Activated CD4-positive, alpha-beta T cell treated with anti-CD3 and anti-CD28 coated beads, Interleukin-2, amount 10 ng/mL, durations not matched to agents 24 days and 14 days (primary cell): ENCODE measurements around the gene ATRNL1. TPM values are rescaled to one million over a fixed set of nuclear protein-coding genes. Genes with fewer than 3 reads are reported as not detected.

Experiments
- DNase-seq: peaks from one replicate; pipeline ENCODE4 v3.0.0; 2022
- H3K27ac Mint-ChIP-seq: one replicate; pipeline ENCODE4 v1.8.0; 2022; ENCODE audit warnings: mild to moderate bottlenecking, mixed read lengths
- H3K27me3 Mint-ChIP-seq: one replicate; pipeline ENCODE4 v1.8.0; 2022; ENCODE audit warnings: mixed read lengths
- H3K36me3 Mint-ChIP-seq: one replicate; pipeline ENCODE4 v1.8.0; 2022; ENCODE audit warnings: low read depth, mild to moderate bottlenecking, mixed read lengths
- H3K4me1 Mint-ChIP-seq: one replicate; pipeline ENCODE4 v1.8.0; 2021; ENCODE audit warnings: mixed read lengths
- H3K4me3 Mint-ChIP-seq: one replicate; pipeline ENCODE4 v1.8.0; 2022; ENCODE audit warnings: mild to moderate bottlenecking, moderate library complexity, mixed read lengths
- H3K9me3 Mint-ChIP-seq: one replicate; pipeline ENCODE4 v1.8.0; 2021; ENCODE audit warnings: mixed read lengths
- intact Hi-C: fragments of 100-400 bp; cut with micrococcal nuclease; formaldehyde crosslinking; loops from one replicate; pipeline ENCODE4 v1.15.1; 2023
- total RNA-seq: library from RNA; stranded (reverse); gene quantifications from 2 replicates; pipeline ENCODE4 v1.2.3, GENCODE V29; 2022

ATRNL1 gene
- total RNA-seq, 1 donor from 2014 or later = 0.26 TPM

DNA sequence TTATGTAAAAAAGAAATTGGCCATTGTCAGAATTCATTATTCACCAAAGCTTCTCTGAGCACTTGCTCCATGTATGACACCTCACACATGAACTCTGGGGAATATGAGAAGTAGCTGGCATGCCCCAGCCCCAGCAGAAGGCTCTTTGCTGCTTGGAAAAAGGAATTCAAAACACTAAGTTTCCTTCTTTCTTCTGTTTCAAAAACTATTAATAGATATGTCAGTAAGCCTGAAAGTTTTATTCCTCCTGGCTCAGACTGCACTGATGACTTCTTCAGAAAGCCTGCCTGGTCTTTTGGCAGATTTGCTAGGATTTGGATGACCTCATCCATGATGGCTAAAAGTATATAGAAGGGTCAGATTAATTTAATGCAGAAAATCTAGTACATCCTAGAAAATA, 668.9 kb downstream of the ATRNL1 start:
- Mint-ChIP-seq H3K27me3 (no peaks in the 10 kb centered on the region), H3K36me3 (no peaks in the 10 kb centered on the region), H3K9me3 (peaks cover 6% of the 10 kb centered on the region), H3K4me3 (no peak overlapping the region), H3K27ac (no peak overlapping the region), H3K4me1 (no peaks in the 10 kb centered on the region)
- intact Hi-C loops = no loop called here
- no peak for DNase-seq

DNA sequence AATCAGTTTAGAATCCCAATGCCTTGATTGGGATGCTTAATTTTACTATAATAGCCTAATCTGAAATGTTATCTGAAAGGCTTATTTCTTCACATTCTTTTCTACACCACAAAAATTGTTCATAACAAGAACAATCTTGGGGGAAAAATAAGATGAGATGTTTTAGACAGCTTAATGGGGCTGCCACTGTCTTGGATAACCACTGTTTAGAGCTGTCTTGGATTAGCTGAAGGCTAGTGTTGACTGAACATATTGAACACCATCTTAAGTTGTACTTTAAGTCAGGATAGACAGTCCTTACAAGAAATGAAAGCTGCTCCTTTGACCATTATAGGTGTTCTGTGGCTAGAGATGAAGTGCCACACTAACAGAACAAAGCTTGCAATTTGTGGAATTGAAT, 678.6 kb downstream of the ATRNL1 start:
- H3K36me3 Mint-ChIP-seq = no peaks in the 10 kb centered on the region
- no peaks in the 10 kb centered on the region for H3K4me1 Mint-ChIP-seq
- H3K4me3 Mint-ChIP-seq = no peak overlapping the region
- H3K27ac Mint-ChIP-seq = no peak overlapping the region
- intact Hi-C loops = no loop called here
- DNase-seq = no peak
- no peaks in the 10 kb centered on the region for H3K9me3 Mint-ChIP-seq
- H3K27me3 Mint-ChIP-seq = no peaks in the 10 kb centered on the region

GRCh38 chr10:115772606-115773005, 679.4 kb downstream of the ATRNL1 start:
- no peak for DNase-seq
- H3K9me3 Mint-ChIP-seq = no peaks in the 10 kb centered on the region
- no peaks in the 10 kb centered on the region for H3K4me1 Mint-ChIP-seq
- H3K36me3 Mint-ChIP-seq = no peaks in the 10 kb centered on the region
- no peak overlapping the region for H3K4me3 Mint-ChIP-seq
- H3K27me3 Mint-ChIP-seq = no peaks in the 10 kb centered on the region
- intact Hi-C loops = no loop called here
- no peak overlapping the region for H3K27ac Mint-ChIP-seq

GRCh38 chr10:115773832-115774231, 680.7 kb downstream of the ATRNL1 start:
- Mint-ChIP-seq H3K9me3 (no peaks in the 10 kb centered on the region), H3K27ac (no peak overlapping the region), H3K4me3 (no peak overlapping the region), H3K36me3 (no peaks in the 10 kb centered on the region), H3K27me3 (no peaks in the 10 kb centered on the region), H3K4me1 (no peaks in the 10 kb centered on the region)
- no peak for DNase-seq
- intact Hi-C loops = no loop called here

DNA sequence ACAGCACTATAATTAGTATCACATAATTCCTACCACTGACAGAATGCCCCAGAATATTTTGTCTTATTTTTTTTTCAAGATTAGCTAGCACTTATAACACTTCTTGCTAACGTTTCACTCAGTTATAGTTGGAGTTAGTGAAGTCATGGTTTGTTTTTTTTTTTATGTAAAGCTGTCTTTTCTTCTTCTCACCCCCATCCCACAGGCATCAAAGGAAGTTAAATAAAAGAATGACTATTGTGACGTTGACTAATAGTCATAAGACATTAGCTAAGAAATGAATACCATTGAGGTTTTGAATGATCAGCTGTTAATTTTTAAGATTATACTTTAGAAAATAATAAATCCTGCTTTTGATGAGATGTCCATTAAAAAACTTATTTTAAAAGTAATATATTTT, 681.6 kb downstream of the ATRNL1 start:
- no peak overlapping the region for H3K4me3 Mint-ChIP-seq
- no peak for DNase-seq
- H3K27me3 Mint-ChIP-seq = no peaks in the 10 kb centered on the region
- intact Hi-C loops = no loop called here
- H3K4me1 Mint-ChIP-seq = no peaks in the 10 kb centered on the region
- no peaks in the 10 kb centered on the region for H3K9me3 Mint-ChIP-seq
- H3K27ac Mint-ChIP-seq = no peak overlapping the region
- H3K36me3 Mint-ChIP-seq = no peaks in the 10 kb centered on the region

DNA sequence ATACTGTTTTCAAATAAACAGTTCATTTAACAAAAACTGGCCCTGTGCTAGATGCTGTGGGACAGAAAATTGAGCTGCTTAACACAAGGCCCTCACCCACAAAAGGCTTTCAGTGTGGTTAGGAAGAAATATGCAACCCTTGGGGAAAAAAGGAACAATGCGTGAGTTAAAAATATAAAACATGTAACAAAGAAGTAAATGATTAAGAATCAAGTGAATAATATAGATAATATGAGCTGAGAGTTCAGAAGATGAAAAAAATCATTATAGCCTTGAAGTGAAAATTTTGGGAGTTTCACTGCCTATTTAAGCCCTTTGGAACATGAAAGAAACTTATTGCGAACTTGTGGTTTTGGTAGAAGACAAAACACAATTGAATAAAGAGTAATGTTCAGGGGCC, 684.5 kb downstream of the ATRNL1 start:
- no peak overlapping the region for H3K27ac Mint-ChIP-seq
- no peaks in the 10 kb centered on the region for H3K9me3 Mint-ChIP-seq
- H3K4me1 Mint-ChIP-seq = no peaks in the 10 kb centered on the region
- H3K27me3 Mint-ChIP-seq = no peaks in the 10 kb centered on the region
- intact Hi-C loops = no loop called here
- no peaks in the 10 kb centered on the region for H3K36me3 Mint-ChIP-seq
- no peak overlapping the region for H3K4me3 Mint-ChIP-seq
- DNase-seq = no peak

- H3K27ac Mint-ChIP-seq = no peak overlapping the region
- no peak overlapping the region for H3K4me3 Mint-ChIP-seq
- no peaks in the 10 kb centered on the region for H3K4me1 Mint-ChIP-seq
- H3K27me3 Mint-ChIP-seq = no peaks in the 10 kb centered on the region
- H3K36me3 Mint-ChIP-seq = no peaks in the 10 kb centered on the region
- intact Hi-C loops = no loop called here
- no peaks in the 10 kb centered on the region for H3K9me3 Mint-ChIP-seq
- no peak for DNase-seq
Measured at GRCh38 chr10:115790220-115790619, 697.1 kb downstream of the ATRNL1 start.

GRCh38 chr10:115795964-115796363, 702.8 kb downstream of the ATRNL1 start:
- no peak overlapping the region for H3K4me3 Mint-ChIP-seq
- intact Hi-C loops = no loop called here
- H3K4me1 Mint-ChIP-seq = no peaks in the 10 kb centered on the region
- no peaks in the 10 kb centered on the region for H3K9me3 Mint-ChIP-seq
- no peak overlapping the region for H3K27ac Mint-ChIP-seq
- H3K36me3 Mint-ChIP-seq = no peaks in the 10 kb centered on the region
- H3K27me3 Mint-ChIP-seq = no peaks in the 10 kb centered on the region
- no peak for DNase-seq

- Mint-ChIP-seq H3K4me1 (no peaks in the 10 kb centered on the region), H3K4me3 (no peak overlapping the region), H3K36me3 (no peaks in the 10 kb centered on the region), H3K27me3 (no peaks in the 10 kb centered on the region), H3K27ac (no peak overlapping the region), H3K9me3 (no peaks in the 10 kb centered on the region)
- intact Hi-C loops = no loop called here
- DNase-seq = no peak
Measured at GRCh38 chr10:115801457-115801856, 708.3 kb downstream of the ATRNL1 start.

DNA sequence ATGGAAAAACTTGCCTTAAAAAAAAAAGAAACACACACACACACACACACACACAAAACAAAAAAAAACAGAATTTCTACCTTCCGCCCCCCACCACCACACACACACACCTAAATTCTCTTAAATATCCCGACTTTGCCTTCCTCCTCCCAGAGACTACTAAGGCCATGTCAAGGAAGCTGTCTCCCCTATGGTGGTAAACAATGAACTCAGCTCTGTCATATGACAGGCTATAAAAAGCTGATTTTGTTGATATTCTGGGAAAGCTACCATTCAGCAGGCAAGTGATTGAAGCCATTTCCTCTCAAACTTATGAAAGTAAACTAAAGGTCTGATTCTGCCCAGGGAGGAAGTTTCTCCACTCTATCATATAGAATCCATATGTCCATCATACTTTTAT, 708.8 kb downstream of the ATRNL1 start:
- intact Hi-C loops = no loop called here
- Mint-ChIP-seq H3K4me3 (no peak overlapping the region), H3K9me3 (no peaks in the 10 kb centered on the region), H3K36me3 (no peaks in the 10 kb centered on the region), H3K27me3 (no peaks in the 10 kb centered on the region), H3K4me1 (no peaks in the 10 kb centered on the region), H3K27ac (no peak overlapping the region)
- DNase-seq = no peak

DNA sequence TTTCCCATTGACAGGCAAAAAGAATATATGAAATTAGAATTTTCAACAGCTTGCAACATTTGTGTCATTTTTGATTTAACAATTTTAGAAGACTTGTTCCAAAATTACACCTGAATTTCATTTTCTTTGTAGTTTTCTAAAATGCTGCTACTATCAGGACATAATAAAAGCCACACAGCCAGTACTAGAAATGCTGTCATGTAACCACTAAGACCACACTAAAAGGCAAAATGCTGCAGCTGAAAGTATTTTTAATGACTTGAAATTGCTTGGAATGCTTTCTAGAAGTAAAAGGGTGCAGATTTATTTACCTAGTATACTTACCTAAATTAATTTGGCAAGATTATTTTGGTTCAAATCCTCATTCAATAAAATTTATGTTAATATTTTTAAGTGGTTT, 709.7 kb downstream of the ATRNL1 start:
- intact Hi-C loops = no loop called here
- Mint-ChIP-seq H3K4me1 (no peaks in the 10 kb centered on the region), H3K36me3 (no peaks in the 10 kb centered on the region), H3K9me3 (no peaks in the 10 kb centered on the region), H3K27me3 (no peaks in the 10 kb centered on the region), H3K4me3 (no peak overlapping the region), H3K27ac (no peak overlapping the region)
- DNase-seq = no peak

GRCh38 chr10:115814542-115814941, 721.4 kb downstream of the ATRNL1 start:
- Mint-ChIP-seq H3K27ac (no peak overlapping the region), H3K27me3 (no peaks in the 10 kb centered on the region), H3K4me3 (no peak overlapping the region), H3K4me1 (no peaks in the 10 kb centered on the region), H3K9me3 (no peaks in the 10 kb centered on the region), H3K36me3 (no peaks in the 10 kb centered on the region)
- intact Hi-C loops = no loop called here
- no peak for DNase-seq

- intact Hi-C loops = no loop called here
- no peaks in the 10 kb centered on the region for H3K36me3 Mint-ChIP-seq
- no peak overlapping the region for H3K27ac Mint-ChIP-seq
Measured at GRCh38 chr10:115818012-115818411, 724.8 kb downstream of the ATRNL1 start.

DNA sequence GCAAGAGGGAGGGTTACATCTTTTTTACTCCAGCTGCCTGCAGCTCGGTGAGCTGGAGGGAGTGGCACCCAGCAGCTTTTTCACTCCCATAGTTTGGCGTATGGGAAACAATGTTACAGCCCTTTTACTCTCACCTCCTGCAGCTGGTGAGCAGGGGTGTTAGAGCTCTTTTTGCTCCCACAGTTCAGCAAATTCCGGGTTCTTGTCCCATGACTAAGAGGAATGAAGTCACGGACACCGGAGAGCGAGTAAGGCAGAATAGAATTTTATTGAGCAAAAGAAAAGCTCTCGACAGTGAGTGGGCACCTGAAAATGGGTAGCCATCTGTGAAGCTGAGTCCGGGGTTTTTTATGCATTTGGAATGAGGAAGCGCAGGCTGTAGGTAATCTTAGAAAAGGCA, 733.2 kb downstream of the ATRNL1 start:
- H3K9me3 Mint-ChIP-seq = peaks cover 14% of the 10 kb centered on the region
- H3K36me3 Mint-ChIP-seq = no peaks in the 10 kb centered on the region
- intact Hi-C loops = no loop called here
- no peaks in the 10 kb centered on the region for H3K4me1 Mint-ChIP-seq
- DNase-seq = no peak
- no peak overlapping the region for H3K27ac Mint-ChIP-seq
- no peak overlapping the region for H3K4me3 Mint-ChIP-seq
- no peaks in the 10 kb centered on the region for H3K27me3 Mint-ChIP-seq

More at GRCh38 chr10:115818012-115818411, 724.8 kb downstream of the ATRNL1 start:
- H3K9me3 Mint-ChIP-seq = peaks cover 8% of the 10 kb centered on the region
- no peak for DNase-seq
- no peaks in the 10 kb centered on the region for H3K27me3 Mint-ChIP-seq
- no peak overlapping the region for H3K4me3 Mint-ChIP-seq
- no peaks in the 10 kb centered on the region for H3K4me1 Mint-ChIP-seq

GRCh38 chr10:115827231-115828009, 734.3 kb downstream of the ATRNL1 start:
- intact Hi-C loops = no loop called here

More at GRCh38 chr10:115827231-115828009, 734.3 kb downstream of the ATRNL1 start:
- Mint-ChIP-seq H3K4me1 (no peaks in the 10 kb centered on the region), H3K9me3 (peaks cover 6% of the 10 kb centered on the region), H3K4me3 (no peak overlapping the region), H3K36me3 (no peaks in the 10 kb centered on the region), H3K27me3 (no peaks in the 10 kb centered on the region), H3K27ac (no peak overlapping the region)
- DNase-seq = no peak
